Activated naive CD4-positive, alpha-beta T cell treated with anti-CD3 and anti-CD28 coated beads, Interleukin-2, amount 50 U/mL, for 24 hours (primary cell): ENCODE measurements around the gene EIF4H.
A peak's percentile ranks its signal among the peaks of the same experiment; 100 is the strongest.
"Not testable (repeated sequence)": the region's sequence is repeated elsewhere in the genome, so short reads cannot be mapped to it uniquely, and the experiment has no call there.

Experiments
- H3K27ac Mint-ChIP-seq: one replicate; pipeline ENCODE4 v1.8.0; 2021; ENCODE audit warnings: mild to moderate bottlenecking, mixed read lengths
- H3K27me3 Mint-ChIP-seq: one replicate; pipeline ENCODE4 v1.8.0; 2021; ENCODE audit warnings: mixed read lengths
- H3K36me3 Mint-ChIP-seq: one replicate; pipeline ENCODE4 v1.8.0; 2021; ENCODE audit warnings: mixed read lengths
- H3K4me1 Mint-ChIP-seq: one replicate; pipeline ENCODE4 v1.8.0; 2021; ENCODE audit warnings: mixed read lengths
- H3K4me3 Mint-ChIP-seq: one replicate; pipeline ENCODE4 v1.8.0; 2021; ENCODE audit warnings: mild to moderate bottlenecking, mixed read lengths
- H3K9me3 Mint-ChIP-seq: one replicate; pipeline ENCODE4 v1.8.0; 2021; ENCODE audit warnings: mixed read lengths

Gene EIF4H

GRCh38 chr7:74206052-74206451 is 31.9 kb downstream of the EIF4H start:
- not testable (repeated sequence) for H3K27ac Mint-ChIP-seq, H3K36me3 Mint-ChIP-seq, H3K4me3 Mint-ChIP-seq, H3K27me3 Mint-ChIP-seq, H3K9me3 Mint-ChIP-seq
- H3K4me1 Mint-ChIP-seq = peaks cover 17% of the 10 kb centered on the region

GRCh38 chr7:74206589-74207120 is 32.5 kb downstream of the EIF4H start:
- Mint-ChIP-seq H3K36me3 (no peaks in the 10 kb centered on the region), H3K27me3 (peaks cover 1% of the 10 kb centered on the region), H3K9me3 (no peaks in the 10 kb centered on the region), H3K4me1 (peaks cover 17% of the 10 kb centered on the region), H3K27ac (no peak overlapping the region), H3K4me3 (peak overlapping the region; percentile 60)

GRCh38 chr7:74207586-74207985 is 33.4 kb downstream of the EIF4H start:
- no peak overlapping the region for H3K27ac Mint-ChIP-seq
- H3K4me3 Mint-ChIP-seq = no peak overlapping the region
- H3K27me3 Mint-ChIP-seq = peaks cover 1% of the 10 kb centered on the region
- H3K9me3 Mint-ChIP-seq = no peaks in the 10 kb centered on the region
- H3K36me3 Mint-ChIP-seq = no peaks in the 10 kb centered on the region
- H3K4me1 Mint-ChIP-seq = peaks cover 17% of the 10 kb centered on the region

GRCh38 chr7:74208241-74208640 is 34.1 kb downstream of the EIF4H start:
- H3K4me3 Mint-ChIP-seq, H3K27ac Mint-ChIP-seq, H3K36me3 Mint-ChIP-seq, H3K9me3 Mint-ChIP-seq, H3K27me3 Mint-ChIP-seq: not testable (repeated sequence)
- peaks cover 12% of the 10 kb centered on the region for H3K4me1 Mint-ChIP-seq

DNA sequence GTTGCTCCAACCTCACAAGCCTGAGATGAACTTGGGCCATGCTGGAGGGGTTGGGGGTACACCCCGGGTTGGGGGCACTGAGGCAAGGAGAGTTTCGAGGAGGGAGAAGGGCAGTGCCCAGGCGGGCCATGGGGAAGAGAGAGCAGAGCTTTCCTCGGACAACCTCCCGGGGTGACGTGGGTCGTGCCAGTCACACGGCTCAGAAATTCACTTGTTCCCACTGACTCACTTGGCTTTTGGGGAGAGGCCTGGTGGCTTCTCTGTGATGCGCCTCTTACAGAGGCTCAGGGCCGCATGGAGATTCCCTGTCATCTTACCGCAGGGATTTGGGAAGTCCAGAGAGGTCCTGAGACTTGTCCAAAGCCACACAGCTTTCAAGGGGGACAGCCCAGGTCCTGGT is 38.5 kb downstream of the EIF4H start:
- Mint-ChIP-seq H3K9me3 (no peaks in the 10 kb centered on the region), H3K36me3 (no peaks in the 10 kb centered on the region), H3K4me1 (peaks cover 15% of the 10 kb centered on the region), H3K4me3 (no peak overlapping the region), H3K27ac (no peak overlapping the region), H3K27me3 (no peaks in the 10 kb centered on the region)

DNA sequence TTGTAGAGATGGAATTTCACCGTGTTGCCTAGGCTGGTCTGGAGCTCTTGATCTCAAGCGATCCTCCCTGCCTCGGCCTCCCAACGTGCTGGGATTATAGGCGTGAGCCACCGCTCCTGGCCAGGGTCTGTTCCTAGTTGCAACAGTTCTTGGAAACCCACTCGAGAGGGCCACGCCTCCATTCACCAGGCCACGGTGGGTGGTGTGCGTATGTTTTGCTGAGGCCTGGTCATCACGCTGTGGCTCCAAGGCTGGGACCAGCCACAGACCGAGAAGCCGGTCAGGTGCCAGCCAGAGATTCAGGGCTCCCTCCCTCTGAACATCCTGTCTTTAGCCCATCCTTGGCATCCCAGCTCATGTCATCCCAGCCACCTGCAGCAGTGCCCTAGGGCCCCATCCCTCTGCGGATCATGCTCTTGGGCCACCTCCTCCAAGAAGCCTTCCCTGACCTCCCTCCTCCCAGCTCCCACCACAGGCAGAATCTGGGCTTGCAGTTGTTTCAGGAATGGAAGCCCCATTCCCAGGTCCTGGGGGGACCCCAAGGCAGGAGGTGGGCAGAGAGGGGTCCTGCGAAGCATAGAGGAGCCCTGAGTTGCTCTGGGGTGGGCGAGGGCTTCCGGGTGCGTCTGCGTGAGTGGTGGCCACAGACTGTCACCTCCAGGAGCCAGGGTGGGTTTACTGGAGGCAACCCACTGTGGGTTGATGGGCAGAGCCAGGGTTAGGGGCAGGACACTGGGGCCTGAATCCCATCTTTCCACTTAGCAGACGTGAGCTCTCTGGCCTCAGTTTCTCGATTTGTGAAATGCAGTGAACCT is 40.9 kb downstream of the EIF4H start:
- H3K36me3 Mint-ChIP-seq = no peaks in the 10 kb centered on the region
- peaks cover 17% of the 10 kb centered on the region for H3K4me1 Mint-ChIP-seq
- no peak overlapping the region for H3K4me3 Mint-ChIP-seq
- H3K27me3 Mint-ChIP-seq = no peaks in the 10 kb centered on the region
- no peaks in the 10 kb centered on the region for H3K9me3 Mint-ChIP-seq
- H3K27ac Mint-ChIP-seq = no peak overlapping the region

DNA sequence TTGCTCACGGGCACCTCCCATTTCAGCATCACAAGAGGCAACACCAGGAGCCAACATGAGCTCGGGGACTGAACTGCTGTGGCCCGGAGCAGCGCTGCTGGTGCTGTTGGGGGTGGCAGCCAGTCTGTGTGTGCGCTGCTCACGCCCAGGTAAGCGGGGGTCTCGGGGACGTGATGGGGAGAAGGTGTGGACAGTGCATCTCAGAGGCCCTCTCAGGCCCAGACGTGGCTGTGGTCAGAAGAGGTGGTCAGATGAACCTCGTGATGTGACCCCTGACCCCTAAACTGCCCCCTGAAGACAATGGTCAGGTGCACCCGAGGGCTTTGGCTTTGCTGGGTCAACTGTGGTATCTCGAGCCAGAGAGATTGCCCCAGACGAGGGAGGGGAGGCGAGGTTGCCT is 41.8 kb downstream of the EIF4H start:
- no peaks in the 10 kb centered on the region for H3K9me3 Mint-ChIP-seq
- H3K4me1 Mint-ChIP-seq = peaks cover 17% of the 10 kb centered on the region
- H3K4me3 Mint-ChIP-seq = no peak overlapping the region
- no peaks in the 10 kb centered on the region for H3K27me3 Mint-ChIP-seq
- no peak overlapping the region for H3K27ac Mint-ChIP-seq
- no peaks in the 10 kb centered on the region for H3K36me3 Mint-ChIP-seq

DNA sequence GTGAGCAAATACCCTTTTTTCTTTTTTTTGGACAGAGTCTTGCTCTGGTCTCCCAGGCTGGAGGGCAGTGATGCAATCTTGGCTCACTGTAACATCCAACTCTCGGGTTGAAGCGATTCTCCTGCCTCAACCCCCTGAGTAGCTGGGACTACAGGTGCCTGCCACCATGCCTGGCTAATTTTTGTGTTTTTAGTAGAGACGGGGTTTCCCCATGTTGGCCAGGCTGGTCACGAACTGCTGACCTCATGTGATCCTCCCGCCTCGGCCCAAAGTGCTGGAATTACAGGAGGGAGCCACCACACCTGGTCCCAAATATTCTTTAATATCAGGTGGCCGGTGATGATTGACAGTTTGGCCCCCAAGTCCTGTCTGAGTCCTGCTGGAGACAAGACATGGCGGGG is 42.2 kb downstream of the EIF4H start:
- no peaks in the 10 kb centered on the region for H3K27me3 Mint-ChIP-seq
- H3K4me1 Mint-ChIP-seq = peaks cover 17% of the 10 kb centered on the region
- no peaks in the 10 kb centered on the region for H3K36me3 Mint-ChIP-seq
- H3K9me3 Mint-ChIP-seq = no peaks in the 10 kb centered on the region
- no peak overlapping the region for H3K27ac Mint-ChIP-seq
- H3K4me3 Mint-ChIP-seq = no peak overlapping the region

GRCh38 chr7:74217455-74218342 is 43.5 kb downstream of the EIF4H start:
- Mint-ChIP-seq H3K27me3 (no peaks in the 10 kb centered on the region), H3K4me1 (peaks cover 17% of the 10 kb centered on the region), H3K4me3 (no peak overlapping the region), H3K27ac (no peak overlapping the region), H3K9me3 (no peaks in the 10 kb centered on the region), H3K36me3 (no peaks in the 10 kb centered on the region)

GRCh38 chr7:74218343-74218698 is 44.2 kb downstream of the EIF4H start:
- H3K4me3 Mint-ChIP-seq = no peak overlapping the region
- H3K27ac Mint-ChIP-seq = no peak overlapping the region
- H3K27me3 Mint-ChIP-seq = no peaks in the 10 kb centered on the region

DNA sequence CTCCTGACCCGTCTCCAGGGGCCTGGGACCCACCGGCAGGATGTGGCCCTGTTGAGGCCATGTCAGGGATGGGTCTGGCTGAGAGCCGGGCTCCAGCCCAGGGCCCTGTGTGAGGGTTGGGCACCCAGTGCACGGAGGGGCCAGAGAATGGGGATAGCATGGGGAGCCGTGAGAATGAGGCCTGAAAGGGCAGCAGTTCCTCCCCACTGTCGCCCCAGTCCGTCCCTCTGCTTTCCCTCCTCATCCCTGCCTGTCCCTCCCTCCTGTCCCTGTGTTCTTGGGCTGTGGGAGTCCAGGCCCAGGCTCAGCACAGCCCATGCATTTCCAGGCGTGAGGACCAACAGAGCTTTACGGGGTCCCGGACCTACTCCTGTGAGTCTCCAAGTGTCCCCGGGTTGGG is 45.3 kb downstream of the EIF4H start:
- Mint-ChIP-seq H3K27me3 (no peaks in the 10 kb centered on the region), H3K4me1 (peaks cover 17% of the 10 kb centered on the region), H3K9me3 (no peaks in the 10 kb centered on the region)

More at GRCh38 chr7:74218343-74218698, 44.2 kb downstream of the EIF4H start:
- Mint-ChIP-seq H3K4me1 (peaks cover 17% of the 10 kb centered on the region), H3K9me3 (no peaks in the 10 kb centered on the region), H3K36me3 (peaks cover 1% of the 10 kb centered on the region)

DNA sequence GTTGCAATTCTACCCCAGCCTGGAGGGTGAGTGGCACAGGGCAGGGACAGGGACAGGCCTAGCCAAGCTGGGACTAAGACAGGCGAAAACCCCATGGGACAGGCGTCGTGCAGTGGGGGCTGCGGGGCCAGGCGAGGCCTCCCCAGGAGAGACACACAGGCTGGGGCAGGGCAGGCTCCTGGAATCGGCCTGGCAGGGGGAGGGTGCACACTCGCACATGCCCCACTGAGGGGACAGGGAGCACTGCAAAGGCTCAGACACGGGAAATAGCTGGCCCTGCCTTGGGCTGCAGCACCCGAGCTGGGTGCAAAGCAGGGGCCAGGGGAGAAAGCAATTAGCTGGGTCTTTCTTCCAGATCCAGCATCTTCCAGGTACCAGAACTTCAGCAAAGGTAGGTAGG is 46.1 kb downstream of the EIF4H start:
- Mint-ChIP-seq H3K4me1 (peaks cover 17% of the 10 kb centered on the region), H3K27me3 (no peaks in the 10 kb centered on the region), H3K4me3 (no peak overlapping the region), H3K9me3 (no peaks in the 10 kb centered on the region), H3K36me3 (peaks cover 3% of the 10 kb centered on the region), H3K27ac (no peak overlapping the region)

More for the DNA sequence above, 45.3 kb downstream of the EIF4H start:
- peaks cover 3% of the 10 kb centered on the region for H3K36me3 Mint-ChIP-seq
- H3K4me3 Mint-ChIP-seq = no peak overlapping the region
- H3K27ac Mint-ChIP-seq = no peak overlapping the region

- Mint-ChIP-seq H3K36me3 (peaks cover 5% of the 10 kb centered on the region), H3K27me3 (no peaks in the 10 kb centered on the region), H3K4me1 (peaks cover 19% of the 10 kb centered on the region), H3K4me3 (no peak overlapping the region), H3K9me3 (no peaks in the 10 kb centered on the region), H3K27ac (no peak overlapping the region)
Measured at GRCh38 chr7:74221713-74222112, 47.6 kb downstream of the EIF4H start.

DNA sequence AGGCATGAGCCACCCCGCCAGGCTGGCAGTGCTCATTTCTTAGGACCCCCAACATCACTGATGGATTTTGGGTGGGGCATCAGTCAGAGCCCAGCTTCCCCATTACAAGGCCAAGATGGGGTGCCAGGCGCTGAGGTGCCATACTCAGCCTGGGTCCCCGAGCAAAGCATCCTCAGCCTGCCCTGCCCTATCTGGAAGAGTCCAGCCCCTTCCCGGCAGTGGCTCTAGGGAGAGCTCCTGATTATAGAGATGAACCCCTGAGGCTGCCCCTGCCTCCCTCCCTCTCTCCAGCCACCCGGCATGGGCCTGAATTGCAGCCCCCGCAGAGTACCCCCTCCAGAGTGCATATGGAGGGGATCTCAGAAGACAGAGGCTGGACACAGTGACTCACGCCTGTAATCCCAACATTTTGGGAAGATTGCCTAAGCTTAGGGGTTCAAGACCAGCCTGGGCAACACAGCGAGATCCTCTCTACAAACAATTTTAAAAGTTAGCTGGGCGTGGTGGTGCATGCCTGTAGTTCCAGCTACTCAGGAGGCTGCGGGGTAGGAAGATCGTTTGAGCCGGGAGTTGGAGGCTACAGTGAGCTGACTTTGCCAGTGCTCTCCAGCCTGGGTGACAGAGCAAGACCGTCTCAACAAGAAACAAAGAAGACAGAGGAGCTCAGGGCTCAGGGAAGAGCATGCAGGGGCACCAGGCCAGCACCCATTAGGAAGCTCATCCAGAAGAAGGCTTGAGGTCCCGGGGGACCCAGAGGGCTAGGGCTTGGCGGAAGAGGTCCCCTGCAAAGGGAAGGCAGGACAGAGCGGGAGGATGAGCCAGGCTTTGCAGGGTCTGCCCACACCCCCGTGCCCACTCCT is 48.9 kb downstream of the EIF4H start:
- H3K4me3 Mint-ChIP-seq = no peak overlapping the region
- H3K36me3 Mint-ChIP-seq = peaks cover 5% of the 10 kb centered on the region
- no peaks in the 10 kb centered on the region for H3K9me3 Mint-ChIP-seq
- H3K27me3 Mint-ChIP-seq = no peaks in the 10 kb centered on the region
- no peak overlapping the region for H3K27ac Mint-ChIP-seq
- H3K4me1 Mint-ChIP-seq = peaks cover 8% of the 10 kb centered on the region
